H1 (cell line): ENCODE data around the gene CCDC152. TPM values are rescaled to one million over a fixed set of nuclear protein-coding genes. Genes with fewer than 3 reads are reported as not detected.

ENCODE experiments used
- CTCF ChIA-PET: fragments of 300-600 bp; sonication (Branson Sonifier 250); formaldehyde crosslinking; loops from one replicate; lab custom pipeline; 2021; ENCODE audit not compliant: partially characterized antibody; lab: Charles Lee
- POLR2A ChIA-PET: fragments of 300-600 bp; sonication (Branson Sonifier 250); formaldehyde crosslinking; loops from one replicate; lab custom pipeline; 2021; ENCODE audit warnings: inconsistent platforms; ENCODE audit not compliant: partially characterized antibody; lab: Charles Lee
- DNase-seq, 2 experiments: peaks; one replicate each; pipeline versions ENCODE4 v3.0.0 to v3.0.0-alpha.2; 2010 to 2022; ENCODE audit warnings: low spot score in 2 of 2, low read depth in 1 of 2, mixed read lengths in 1 of 2
- FAIRE-seq: peaks from 2 replicates; lab custom pipeline; 2011; peaks lifted over from hg19 to GRCh38; lab: Jason Lieb, UNC
- H2AFZ ChIP-seq: 2 replicates; pipeline ENCODE4 v1.8.1; 2012; ENCODE audit warnings: low read length, inconsistent platforms
- H2AK5ac ChIP-seq: 2 replicates; pipeline ENCODE4 v1.6.1; 2013; ENCODE audit warnings: low read depth, low read length
- H2BK120ac ChIP-seq: replicated peaks from 2 replicates; pipeline ENCODE3; 2013; ENCODE audit warnings: low read depth, low read length, inconsistent platforms
- H2BK12ac ChIP-seq: 2 replicates; pipeline ENCODE4 v1.6.1; 2013; ENCODE audit warnings: low read depth, low read length
- H2BK15ac ChIP-seq: 2 replicates; pipeline ENCODE4 v1.6.1; 2013; ENCODE audit warnings: low read length
- H2BK20ac ChIP-seq: 2 replicates; pipeline ENCODE4 v1.6.1; 2013; ENCODE audit warnings: low read length
- H2BK5ac ChIP-seq: 2 replicates; pipeline ENCODE4 v1.6.1; 2013; ENCODE audit warnings: low read depth, low read length
- H3K14ac ChIP-seq: 2 replicates; pipeline ENCODE4 v1.6.1; 2013; ENCODE audit warnings: inconsistent platforms; ENCODE audit not compliant: insufficient read length
- H3K18ac ChIP-seq: 2 replicates; pipeline ENCODE4 v1.6.1; 2013; ENCODE audit warnings: low read length; ENCODE audit errors: extremely low read depth
- H3K23ac ChIP-seq: 2 replicates; pipeline ENCODE4 v1.6.1; 2013; ENCODE audit warnings: inconsistent platforms; ENCODE audit not compliant: insufficient read length
- H3K23me2 ChIP-seq: 2 replicates; pipeline ENCODE4 v1.6.1; 2013; ENCODE audit warnings: low read depth, low read length
- H3K27ac ChIP-seq: 2 replicates; pipeline ENCODE4 v1.6.1; 2011; ENCODE audit warnings: low read depth, low read length, inconsistent platforms
- H3K27me3 ChIP-seq, 4 experiments: replicated peaks in 1 of 4; 1 replicate in 1 of 4; 2 replicates in 3 of 4; pipeline versions ENCODE4 v1.6.1 to v1.8.1; 2011 to 2013; ENCODE audit warnings: low read length in 3 of 4, mild to moderate bottlenecking in 3 of 4, inconsistent platforms in 2 of 4, mixed read lengths in 2 of 4, moderate library complexity in 1 of 4; ENCODE audit not compliant: control insufficient read depth in 3 of 4, insufficient read depth in 3 of 4; ENCODE audit errors: extremely low read depth in 1 of 4
- H3K36me3 ChIP-seq, 4 experiments: 2 replicates each; pipeline versions ENCODE4 v1.6.1 to v1.8.1; 2011 to 2013; ENCODE audit warnings: mild to moderate bottlenecking in 4 of 4, low read length in 3 of 4, moderate library complexity in 2 of 4, control low read depth in 1 of 4, inconsistent platforms in 1 of 4; ENCODE audit not compliant: insufficient read depth in 4 of 4, control insufficient read depth in 2 of 4
- H3K4ac ChIP-seq: replicated peaks from 2 replicates; pipeline ENCODE3; 2013; ENCODE audit warnings: low read length, low read depth, mixed read lengths, inconsistent platforms; ENCODE audit not compliant: insufficient read length
- H3K4me1 ChIP-seq, 4 experiments: replicated peaks in 1 of 4; 1 replicate in 1 of 4; 2 replicates in 3 of 4; pipeline versions ENCODE4 v1.6.1 to v1.8.1; 2011 to 2013; ENCODE audit warnings: low read length in 3 of 4, inconsistent platforms in 2 of 4, mixed read lengths in 1 of 4; ENCODE audit not compliant: insufficient read depth in 4 of 4, control insufficient read depth in 3 of 4
- H3K4me2 ChIP-seq, 2 experiments: 2 replicates each; pipeline versions ENCODE4 v1.6.1 to v1.8.1; 2011 to 2013; ENCODE audit warnings: low read depth in 2 of 2, low read length in 2 of 2, control low read depth in 1 of 2, inconsistent platforms in 1 of 2, mild to moderate bottlenecking in 1 of 2; ENCODE audit not compliant: insufficient read depth in 1 of 2
- H3K4me3 ChIP-seq, 4 experiments: fragments of 200-600, 300-600 bp in 1 of 4; sonication (generic), shearing (Covaris generic), sonication (Bioruptor Twin) in 1 of 4; 2 replicates each; pipeline versions ENCODE4 v1.5.1 to v1.8.1; 2011 to 2016; ENCODE audit warnings: low read length in 4 of 4, low read depth in 3 of 4, control low read depth in 2 of 4, inconsistent platforms in 2 of 4, mild to moderate bottlenecking in 2 of 4, mixed read lengths in 1 of 4, moderate library complexity in 1 of 4; ENCODE audit not compliant: insufficient read depth in 2 of 4; ENCODE audit errors: extremely low read depth in 1 of 4
- H3K56ac ChIP-seq: replicated peaks from 2 replicates; pipeline ENCODE3; 2013; ENCODE audit warnings: low read depth, mild to moderate bottlenecking, mixed read lengths, low read length, inconsistent platforms; ENCODE audit not compliant: insufficient read length
- H3K79me1 ChIP-seq: 2 replicates; pipeline ENCODE4 v1.6.1; 2013; ENCODE audit warnings: low read depth, low read length, control low read depth
- H3K79me2 ChIP-seq, 2 experiments: 2 replicates each; pipeline versions ENCODE4 v1.6.1 to v1.8.1; 2012 to 2013; ENCODE audit warnings: low read length in 2 of 2, mild to moderate bottlenecking in 2 of 2, inconsistent platforms in 1 of 2; ENCODE audit not compliant: insufficient read depth in 2 of 2, control insufficient read depth in 1 of 2
- H3K9ac ChIP-seq, 4 experiments: replicated peaks in 1 of 4; 1 replicate in 1 of 4; 2 replicates in 3 of 4; pipeline versions ENCODE4 v1.6.1 to v1.8.1; 2011 to 2013; ENCODE audit warnings: low read depth in 3 of 4, low read length in 3 of 4, control low read depth in 2 of 4, mild to moderate bottlenecking in 2 of 4, moderate library complexity in 2 of 4, inconsistent platforms in 1 of 4; ENCODE audit errors: extremely low read depth in 1 of 4
- H3K9me3 ChIP-seq, 2 experiments: 2 replicates each; pipeline versions ENCODE4 v1.6.1 to v1.8.1; 2012 to 2013; ENCODE audit warnings: mild to moderate bottlenecking in 2 of 2, moderate library complexity in 2 of 2, control low read depth in 1 of 2, inconsistent platforms in 1 of 2, low read depth in 1 of 2, low read length in 1 of 2, mixed read lengths in 1 of 2; ENCODE audit not compliant: insufficient read depth in 2 of 2
- H4K20me1 ChIP-seq, 2 experiments: replicated peaks in 1 of 2; 2 replicates each; pipeline versions ENCODE3 to v1.8.1; 2011 to 2013; ENCODE audit warnings: inconsistent platforms in 2 of 2, low read length in 2 of 2, mild to moderate bottlenecking in 1 of 2; ENCODE audit not compliant: insufficient read depth in 2 of 2, control insufficient read depth in 1 of 2
- H4K5ac ChIP-seq: 2 replicates; pipeline ENCODE4 v1.6.1; 2013; ENCODE audit warnings: low read length, low read depth, mixed read lengths, inconsistent platforms; ENCODE audit not compliant: insufficient read length
- H4K8ac ChIP-seq: 2 replicates; pipeline ENCODE4 v1.8.0; 2013; ENCODE audit warnings: mild to moderate bottlenecking, moderate library complexity, low read length, inconsistent platforms; ENCODE audit not compliant: insufficient read depth; ENCODE audit errors: extremely low read depth
- H4K91ac ChIP-seq: replicated peaks from 2 replicates; pipeline ENCODE3; 2013; ENCODE audit warnings: low read length, mixed read lengths, inconsistent platforms; ENCODE audit not compliant: insufficient read length
- TCF12 ChIP-seq: IDR thresholded peaks from 2 replicates; pipeline ENCODE4 v1.6.1; 2011; ENCODE audit warnings: low read depth, mild to moderate bottlenecking, low read length
- WGBS, 2 experiments: shearing (Covaris generic) in 1 of 2; methylation state at CpG; one replicate each; pipeline versions ENCODE4 v1.1.6 to v1.1.7; 2013 to 2015; ENCODE audit warnings: low lambda C conversion rate in 2 of 2, mixed read lengths in 2 of 2, inconsistent platforms in 1 of 2, low coverage in 1 of 2, missing lambda C conversion rate in 1 of 2; ENCODE audit not compliant: insufficient replicate concordance in 2 of 2, insufficient coverage in 1 of 2, insufficient read length in 1 of 2; ENCODE audit errors: extremely low coverage in 1 of 2, missing lambda C conversion rate in 1 of 2; 5-methylcytosine and 5-hydroxymethylcytosine counted together
- polyA plus RNA-seq, 7 experiments: library from polyadenylated mRNA; depleted of rRNA in 3 of 7; stranded (reverse) in 5 of 7; unstranded in 2 of 7; fragments of >200 nt in 5 of 7; fragments of 200-250 nt in 2 of 7; gene quantifications; 1 replicate in 5 of 7; 2 replicates in 1 of 7; 4 replicates in 1 of 7; pipeline versions ENCODE4 v1.2.1 to v1.2.3, GENCODE V29; 2011 to 2013; ENCODE audit warnings: missing spikeins in 2 of 7, mixed read lengths in 2 of 7
- total RNA-seq: library from RNA; stranded (reverse); fragmentation: NEBNext Ultra II Directional; extraction: Animal tissue kit (Norgen Biotek cat#: 25700); gene quantifications from 2 replicates; pipeline ENCODE4 v1.2.1, GENCODE V29; 2021

Gene CCDC152
- total and polyA plus RNA-seq, 2 of the 8 experiments (the other 6 are each of a cell fraction or from before 2014, with no cell fraction given), result 2.6 to 9.5 TPM

GRCh38 chr5:42812620-42813019, 56.0 kb downstream of the CCDC152 start:
- Histone ChIP-seq H2BK20ac (no peak overlapping the region), H2BK120ac (no peak overlapping the region), H3K56ac (no peak overlapping the region), H4K8ac (no peak overlapping the region), H3K14ac (no peak overlapping the region), H3K27ac (no peak overlapping the region), H3K4me1 (peaks cover 7 to 13% (median 10%) of the 10 kb centered on the region in 4 experiments; a peak in 5 of 7 replicates), H3K23me2 (no peaks in the 10 kb centered on the region), H3K18ac (no peak overlapping the region), H4K5ac (no peak overlapping the region), H2BK5ac (no peak overlapping the region), H3K4me3 (peak overlapping the region in 1 of 4 experiments; percentile 53; a peak in 1 of 8 replicates), H4K91ac (no peak overlapping the region), H3K9me3 (no peaks in the 10 kb centered on the region), H2BK15ac (no peak overlapping the region), H3K23ac (no peak overlapping the region), H2AK5ac (no peak overlapping the region), H3K9ac (no peak overlapping the region), H3K36me3 (no peaks in the 10 kb centered on the region), H3K79me2 (peaks cover 0 to 6% of the 10 kb centered on the region in 2 experiments; a peak in 1 of 4 replicates), H2AFZ (no peak overlapping the region), H3K27me3 (no peaks in the 10 kb centered on the region), H4K20me1 (no peaks in the 10 kb centered on the region), H2BK12ac (no peak overlapping the region), H3K4me2 (peak overlapping the region in 1 of 2 experiments; percentile 78; a peak in 1 of 4 replicates), H3K4ac (no peak overlapping the region), H3K79me1 (no peaks in the 10 kb centered on the region)
- FAIRE-seq (no peak), DNase-seq (no peak)
- TF ChIP-seq TCF12, result no peak
- ChIA-PET CTCF (interaction anchor here (0.6 kb wide), 1 partner anchor 154 kb away, joined by 3 read pairs; no protein-coding TSS in a partner anchor), POLR2A (no interaction called here)
- 77% methylated on average over 2 of the region's 2 CpGs; no CpG with 5 or more reads in 1 of the 2 experiments for WGBS, 2 experiments
